HepG2 (cell line): Measurements from ENCODE around the gene WIPF2. TPM values are rescaled to one million over a fixed set of nuclear protein-coding genes. Genes with fewer than 3 reads are reported as not detected.

Experiments used
- AKNA ChIP-seq: sonication (generic); formaldehyde crosslinking; IDR thresholded peaks from 2 replicates; pipeline ENCODE4 v1.4.0; 2020; ENCODE audit warnings: missing genetic modification reagents, borderline replicate concordance
- ARID4A ChIP-seq: sonication (generic); formaldehyde crosslinking; IDR thresholded peaks from 2 replicates; pipeline ENCODE4 v1.5.0; 2020; ENCODE audit warnings: mild to moderate bottlenecking, missing genetic modification reagents, borderline replicate concordance
- ATF2 ChIP-seq: sonication (generic); formaldehyde crosslinking; IDR thresholded peaks from 2 replicates; pipeline ENCODE4 v1.4.0; 2020; ENCODE audit warnings: missing genetic modification reagents
- CENPT ChIP-seq: sonication (generic); formaldehyde crosslinking; IDR thresholded peaks from 2 replicates; pipeline ENCODE4 v1.8.0; 2022; ENCODE audit warnings: low read depth, mild to moderate bottlenecking, moderate library complexity, missing genetic modification reagents
- HOXA5 ChIP-seq: sonication (generic); formaldehyde crosslinking; IDR thresholded peaks from 2 replicates; pipeline ENCODE4 v1.4.0; 2020; ENCODE audit warnings: missing genetic modification reagents
- NR2F1 ChIP-seq, 2 experiments: fragments of 450-650 bp in 1 of 2; formaldehyde crosslinking in 1 of 2; IDR thresholded peaks; 2 replicates each; pipeline versions ENCODE4 v1.5.0 to v1.6.1; 2016 to 2020; ENCODE audit warnings: mild to moderate bottlenecking in 1 of 2, missing compliant biosample characterization in 1 of 2, missing genetic modification reagents in 1 of 2, moderate library complexity in 1 of 2
- PBX3 ChIP-seq: sonication (generic); formaldehyde crosslinking; IDR thresholded peaks from 2 replicates; pipeline ENCODE4 v1.8.1; 2023; ENCODE audit warnings: missing genetic modification reagents, inconsistent platforms, borderline replicate concordance
- ZNF329 ChIP-seq: sonication (generic); formaldehyde crosslinking; IDR thresholded peaks from 2 replicates; pipeline ENCODE4 v1.9.0; 2021; ENCODE audit warnings: low read depth, mild to moderate bottlenecking, missing genetic modification reagents
- ZNF343 ChIP-seq: sonication (generic); formaldehyde crosslinking; IDR thresholded peaks from 2 replicates; pipeline ENCODE4 v1.4.0; 2020; ENCODE audit warnings: mild to moderate bottlenecking, missing genetic modification reagents
- ZNF543 ChIP-seq: sonication (generic); formaldehyde crosslinking; IDR thresholded peaks from 2 replicates; pipeline ENCODE4 v1.4.0; 2020; ENCODE audit warnings: mild to moderate bottlenecking, missing genetic modification reagents
- ZNF547 ChIP-seq: sonication (generic); formaldehyde crosslinking; IDR thresholded peaks from 2 replicates; pipeline ENCODE4 v1.5.1; 2020; ENCODE audit warnings: mild to moderate bottlenecking, missing genetic modification reagents
- polyA plus RNA-seq, 8 experiments: library from polyadenylated mRNA; depleted of rRNA in 3 of 8; stranded (reverse) in 7 of 8; unstranded in 1 of 8; fragments of >200 nt; fragmentation: Illumina TruSeq in 4 of 8; extraction: Trizol in 4 of 8; gene quantifications; 2 replicates each; pipeline versions ENCODE4 v1.2.1 to v1.2.3, GENCODE V29; 2011 to 2016; ENCODE audit warnings: low read depth in 4 of 8, missing spikeins in 1 of 8, mixed read lengths in 1 of 8; ENCODE audit not compliant: insufficient read depth in 1 of 8
- total RNA-seq, 5 experiments: library from RNA; depleted of rRNA; stranded (reverse); fragments of >200 nt; fragmentation: Illumina TruSeq; extraction: Trizol; gene quantifications; 2 replicates each; pipeline ENCODE4 v1.2.3, GENCODE V29; 2016; ENCODE audit warnings: low read depth in 1 of 5

The WIPF2 gene
- total and polyA plus RNA-seq, 2 of the 13 experiments (the other 11 are each of a cell fraction or from before 2014, with no cell fraction given), result 7.2 to 10.8 TPM

GRCh38 chr17:40218740-40219593, at the start of gene WIPF2 (continued):
- TF ChIP-seq AKNA (CRISPR knock-in tag), result no peak
- peak; percentile 87; the same call in 1 of the 2 replicates for TF ChIP-seq ARID4A (CRISPR knock-in tag)
- TF ChIP-seq ZNF547, result no peak; the same call in 1 of the 2 replicates
- peak; percentile 29 to 47; a peak in 2 of 4 replicates for TF ChIP-seq NR2F1 (CRISPR knock-in tag; IDR thresholded peaks at IDR 0.05)
- 0 out of 2 replicates have a peak, but pooled peaks have one; percentile 67 for TF ChIP-seq HOXA5
- peak; percentile 78; the same call in 1 of the 2 replicates for TF ChIP-seq ZNF343 (CRISPR knock-in tag)
- peak; percentile 81; the same call in 1 of the 2 replicates for TF ChIP-seq ZNF543 (CRISPR knock-in tag)
- no peak for TF ChIP-seq PBX3 (CRISPR knock-in tag)
- peak; percentile 71 for TF ChIP-seq ATF2 (CRISPR knock-in tag)
- no peak for TF ChIP-seq CENPT
- no peak for TF ChIP-seq ZNF329 (CRISPR knock-in tag)
